ENCODE results near the gene FBXO2.
A peak's percentile ranks its signal among the peaks of the same experiment; 100 is the strongest.

The FBXO2 gene, protein sequence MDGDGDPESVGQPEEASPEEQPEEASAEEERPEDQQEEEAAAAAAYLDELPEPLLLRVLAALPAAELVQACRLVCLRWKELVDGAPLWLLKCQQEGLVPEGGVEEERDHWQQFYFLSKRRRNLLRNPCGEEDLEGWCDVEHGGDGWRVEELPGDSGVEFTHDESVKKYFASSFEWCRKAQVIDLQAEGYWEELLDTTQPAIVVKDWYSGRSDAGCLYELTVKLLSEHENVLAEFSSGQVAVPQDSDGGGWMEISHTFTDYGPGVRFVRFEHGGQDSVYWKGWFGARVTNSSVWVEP

DNA sequence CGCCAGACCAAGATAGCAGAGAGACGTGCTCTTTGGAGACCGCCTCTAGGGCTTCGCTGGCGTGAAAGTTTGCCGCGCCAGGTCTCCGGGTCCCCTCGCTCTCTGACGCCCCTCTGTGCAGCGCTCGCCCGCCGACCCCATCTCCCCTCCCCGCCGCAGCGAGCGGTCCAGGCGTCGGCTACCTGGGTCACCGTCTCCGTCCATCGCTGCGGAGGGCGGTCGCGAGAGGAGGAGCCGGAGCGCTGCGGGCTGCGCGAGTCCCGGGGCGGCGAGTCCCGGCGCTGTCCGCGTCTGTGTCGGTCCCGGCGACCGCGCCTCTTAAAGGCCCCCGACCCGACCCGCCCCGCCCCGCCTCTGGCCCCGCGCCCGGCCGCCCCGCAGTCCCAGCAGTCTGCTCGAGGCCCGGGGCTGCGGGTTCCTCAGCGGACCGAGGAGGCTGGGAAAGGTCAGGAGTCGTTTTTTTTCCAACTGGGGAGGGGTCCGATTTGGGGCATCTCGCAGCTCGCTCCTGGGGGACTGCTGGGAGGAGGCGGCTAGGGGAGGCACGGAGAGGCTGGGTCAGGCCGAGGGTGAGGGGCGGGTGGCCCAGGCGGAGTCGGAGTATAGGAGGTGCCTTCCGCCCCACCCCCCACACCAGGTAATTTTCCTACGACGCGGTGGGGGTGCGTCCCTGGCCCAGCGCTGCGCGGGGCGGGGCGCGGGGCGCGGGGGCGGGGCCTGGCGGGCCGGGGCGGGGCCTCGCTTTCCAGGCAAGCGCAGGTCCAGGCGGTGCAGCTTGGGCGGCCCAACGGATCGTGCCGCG, at the start of gene FBXO2, which contains the start of gene FBXO44:
Gene FBXO2, minus strand, starts transcription at position 293 of the 802 bp plus-strand sequence. Its CDS starts 89 bp downstream, at position 204.
Gene FBXO44, plus strand, starts transcription at position 741 of the 802 bp plus-strand sequence. CDS start 959 bp downstream, outside the sequence.
- DNase-seq = peak; percentile 85

DNA sequence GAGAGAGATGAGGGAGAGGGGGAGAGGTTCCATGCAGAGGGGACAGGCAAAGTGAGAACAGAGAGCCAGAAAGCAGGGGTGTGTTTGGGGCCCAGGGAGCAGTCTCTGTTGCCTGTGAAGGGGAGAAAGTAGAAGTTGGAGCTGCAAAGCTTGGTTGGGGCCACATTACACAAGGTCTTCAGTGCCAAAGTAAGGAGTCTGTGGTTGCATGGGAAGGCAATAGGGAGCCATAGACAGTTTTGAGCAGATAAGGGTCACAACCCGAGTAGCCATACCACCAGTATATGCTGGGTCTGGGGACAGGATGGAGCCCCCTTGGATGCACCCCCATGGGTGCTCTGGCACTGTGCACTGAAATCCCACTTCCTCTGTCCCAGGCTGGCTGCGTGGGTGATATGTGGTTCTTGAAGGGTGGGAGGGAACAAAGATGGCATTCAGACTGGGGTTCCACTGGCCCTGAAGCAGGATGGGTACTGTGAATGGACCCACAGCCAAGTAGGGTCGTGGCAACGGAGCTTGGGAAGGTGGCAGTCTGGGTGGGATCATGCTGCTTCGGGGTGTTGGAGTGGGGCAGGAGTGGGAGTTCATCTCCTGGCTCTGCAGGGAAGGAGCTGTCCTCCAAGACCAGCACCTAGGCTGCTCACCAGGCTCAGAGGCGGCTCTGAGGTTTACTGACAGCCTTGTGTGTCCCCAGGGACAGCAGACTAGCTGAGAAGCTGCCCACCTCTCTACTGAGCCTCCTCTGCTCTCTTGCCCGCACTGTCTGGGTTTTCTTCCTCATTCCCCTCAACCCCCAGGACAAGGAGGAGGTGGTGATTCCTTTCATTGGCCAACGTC, 49.3 kb upstream of the FBXO2 start:
- no peak for DNase-seq

DNA sequence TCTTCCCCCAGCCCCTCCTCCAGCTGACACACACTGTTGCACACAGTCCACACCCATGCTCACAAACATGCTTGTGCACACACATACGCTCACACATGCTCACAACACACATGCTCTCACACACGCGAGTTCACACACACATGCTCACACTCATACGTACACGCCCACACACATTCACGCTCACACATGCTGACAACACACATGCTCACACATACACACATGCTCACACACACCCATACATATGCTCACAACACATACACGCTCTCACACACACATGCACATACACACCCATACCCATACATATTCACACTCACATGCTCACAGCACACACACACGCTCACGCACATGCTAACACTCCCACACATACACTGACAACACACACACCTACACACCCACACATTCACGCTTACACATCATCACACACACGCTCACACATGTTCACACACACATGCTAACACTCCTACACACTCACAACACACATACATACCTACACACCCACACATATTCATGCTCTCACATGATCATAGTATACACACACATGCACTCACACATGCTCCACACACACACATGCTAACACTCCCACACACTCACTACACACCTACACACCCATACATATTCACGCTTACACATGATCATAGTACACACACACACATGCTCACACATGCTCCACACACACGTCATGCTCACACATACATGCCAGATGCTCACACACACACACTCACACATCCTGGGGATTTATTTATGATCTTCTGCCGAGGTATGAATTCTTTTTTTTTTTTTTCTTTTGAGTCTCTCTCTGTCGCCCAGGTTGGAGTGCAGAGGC, 48.0 kb upstream of the FBXO2 start:
- DNase-seq = no peak

DNA sequence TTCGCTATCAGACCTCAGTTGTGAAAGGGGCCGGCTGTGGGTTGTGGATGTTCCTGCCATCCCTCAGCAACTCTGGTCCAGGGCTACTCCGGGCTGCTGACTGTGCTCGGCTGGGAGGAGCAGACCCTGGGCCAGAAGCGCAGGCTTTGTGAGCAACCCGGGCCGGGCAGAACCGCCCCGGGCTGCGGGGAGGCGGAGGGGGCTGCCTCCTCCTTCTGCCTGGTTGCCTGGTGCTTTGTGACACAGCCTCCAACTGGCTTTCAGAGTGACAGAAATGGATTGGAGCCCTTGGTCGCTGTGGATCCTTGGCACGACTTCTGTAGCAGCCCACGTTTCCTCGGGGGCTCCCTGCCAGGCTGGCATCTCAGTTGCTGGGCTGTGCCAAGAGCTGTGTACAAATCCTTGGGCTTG, 47.3 kb upstream of the FBXO2 start:
- no peak for DNase-seq

DNA sequence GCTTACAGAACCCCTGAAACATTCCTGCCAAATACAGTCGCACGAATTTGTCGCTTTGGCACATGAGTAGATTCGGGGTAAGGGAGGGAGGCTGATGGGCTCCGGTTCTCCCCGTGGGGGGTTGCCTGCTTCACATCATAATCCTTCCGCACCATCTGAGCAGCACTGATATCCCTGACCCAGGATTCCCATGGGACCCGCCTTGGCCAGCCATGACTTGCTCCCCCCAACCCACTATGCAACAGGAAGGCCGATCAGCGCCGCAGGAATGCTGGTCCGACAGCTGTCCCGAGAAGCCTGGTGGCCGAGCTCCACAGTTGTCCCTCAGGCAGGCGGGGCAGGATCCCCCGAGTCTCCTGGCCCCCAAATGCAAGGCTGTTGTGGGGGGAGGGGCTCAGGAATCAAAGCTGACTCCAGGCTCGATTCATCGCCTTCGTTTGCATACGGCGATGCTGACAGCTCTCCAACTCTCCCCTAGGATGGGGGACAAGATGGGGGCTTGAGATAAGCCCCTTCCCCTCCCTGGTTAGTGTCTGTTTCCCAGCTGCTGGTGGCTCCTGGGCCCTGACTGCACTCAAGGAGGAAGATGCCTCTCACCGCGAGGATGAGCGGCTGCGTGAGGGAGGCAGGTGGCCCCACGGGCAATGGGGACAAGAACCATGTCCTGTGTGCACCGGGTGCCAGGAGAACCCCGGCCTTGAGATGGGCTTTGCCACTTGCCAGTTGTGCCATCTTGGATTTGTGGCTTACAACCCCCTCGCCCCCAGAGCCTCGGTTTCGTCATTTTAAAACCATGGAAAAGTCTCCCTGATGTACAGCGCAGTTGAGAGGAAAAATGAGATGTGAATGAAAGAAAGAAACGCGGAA, 46.6 kb upstream of the FBXO2 start:
- DNase-seq = no peak

DNA sequence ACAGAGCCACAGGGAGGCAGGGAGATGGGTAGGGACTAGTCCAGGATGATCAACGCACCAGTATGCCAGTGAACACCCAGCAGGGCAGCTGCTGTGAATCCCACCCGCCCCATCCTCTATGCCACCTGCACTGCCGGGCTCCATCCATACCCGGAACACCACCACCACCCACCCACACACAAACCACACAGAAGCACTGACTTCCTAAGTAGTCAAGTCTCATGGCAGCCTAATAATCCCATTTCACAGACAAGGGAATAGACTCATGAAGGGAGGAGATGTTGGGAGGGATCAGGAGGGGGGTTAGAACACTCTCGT, 43.6 kb upstream of the FBXO2 start:
- no peak for DNase-seq

DNA sequence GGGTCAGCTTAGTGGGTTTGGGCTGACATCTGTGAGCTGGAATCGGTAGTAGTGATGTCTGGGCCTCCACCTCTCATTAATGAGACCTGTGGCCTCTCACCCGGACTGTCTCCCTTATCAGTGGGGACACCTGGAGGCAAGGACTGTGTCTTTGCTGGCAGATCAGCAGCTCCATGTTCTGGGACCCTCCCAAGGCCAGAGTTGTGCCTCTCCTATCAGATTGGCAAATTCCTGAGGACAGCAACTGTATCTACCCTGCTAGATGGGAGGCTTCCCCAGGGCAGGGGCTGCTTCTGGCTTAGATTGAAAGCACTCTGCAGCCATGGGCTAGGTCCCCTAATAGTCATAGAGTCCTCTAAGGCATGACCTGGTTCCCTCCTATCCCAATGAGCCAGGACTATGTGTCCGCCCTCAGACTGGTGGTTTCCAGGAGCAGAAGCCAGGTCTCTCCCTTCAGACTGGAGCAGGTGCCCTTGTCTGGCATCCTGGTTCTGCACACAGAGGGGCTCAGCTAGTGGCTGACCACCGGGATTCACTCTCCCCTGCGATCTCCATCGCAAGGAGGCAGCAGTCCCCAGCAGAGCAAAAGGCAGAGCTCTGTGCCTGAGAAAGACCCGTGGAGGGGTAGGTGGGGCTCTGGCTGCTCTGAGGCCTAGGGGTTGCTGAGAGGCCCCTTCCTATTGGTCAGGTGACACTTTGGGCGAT, 43.1 kb upstream of the FBXO2 start:
- DNase-seq = no peak

DNA sequence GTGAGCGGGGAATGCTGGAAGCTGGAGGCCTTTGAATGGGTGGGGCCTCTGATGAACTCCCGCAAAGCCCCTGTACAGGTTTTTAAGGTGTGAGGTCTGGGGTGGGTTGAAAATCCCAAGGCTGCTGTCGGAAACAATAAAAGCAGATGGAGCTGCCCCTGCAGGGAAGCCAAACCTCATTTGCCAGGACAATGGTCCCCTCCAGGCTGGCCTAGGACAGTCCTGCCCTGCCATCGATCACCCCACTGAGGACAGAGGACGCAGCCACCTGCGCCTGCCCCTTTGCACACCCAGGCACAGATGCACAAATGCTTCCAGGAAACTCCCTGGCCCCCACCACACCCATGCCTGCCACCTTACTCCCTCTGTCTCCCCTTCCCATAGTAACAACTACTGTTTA, 41.6 kb upstream of the FBXO2 start:
- DNase-seq = no peak

DNA sequence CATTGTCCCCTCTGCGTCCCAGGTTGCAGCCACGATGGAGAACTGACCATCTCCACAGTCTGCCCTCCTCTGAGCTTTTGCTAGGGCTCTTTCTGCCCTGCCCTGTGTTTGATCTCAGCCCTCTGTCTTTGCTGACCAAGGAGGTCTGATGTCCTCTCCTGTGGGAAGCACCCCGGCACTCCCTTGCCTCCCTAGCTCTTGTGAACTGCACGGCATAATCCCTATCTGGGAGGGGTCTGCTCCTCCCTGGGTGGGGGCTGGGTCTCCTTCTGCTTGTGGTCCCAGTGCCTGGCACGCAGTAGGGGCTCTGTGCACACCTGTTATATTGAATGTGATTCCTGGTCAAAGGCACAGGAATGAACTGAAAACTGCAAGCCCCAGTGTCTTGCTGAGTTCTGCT, 39.7 kb upstream of the FBXO2 start:
- no peak for DNase-seq

DNA sequence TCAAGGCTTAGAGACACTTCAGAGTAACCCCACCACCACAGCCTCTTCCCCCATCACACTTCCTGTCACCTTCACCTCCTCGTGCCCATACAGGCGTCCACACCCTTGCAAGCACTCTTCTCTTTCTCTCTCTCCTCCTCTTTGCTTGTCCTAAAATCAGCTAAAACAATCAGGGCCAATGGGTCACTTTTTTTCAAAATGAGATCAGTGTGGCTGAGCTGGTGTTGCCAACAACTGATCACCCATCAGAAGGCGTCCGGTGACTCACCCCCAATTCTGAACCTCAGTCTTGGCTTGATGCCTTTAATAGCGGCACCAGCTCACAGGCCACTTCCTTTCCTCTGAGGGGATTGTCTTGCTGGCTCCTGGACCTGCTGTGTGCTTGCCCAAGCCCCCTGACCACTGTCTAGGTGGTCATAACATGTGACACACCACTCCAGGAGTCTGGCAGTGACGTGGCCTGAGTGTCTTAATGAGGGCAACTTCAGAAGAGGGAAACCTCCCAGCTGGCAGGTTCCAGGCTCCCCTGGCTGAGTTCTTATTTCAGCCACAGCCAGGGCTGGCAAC, 38.9 kb upstream of the FBXO2 start:
- peak; percentile 73 for DNase-seq

DNA sequence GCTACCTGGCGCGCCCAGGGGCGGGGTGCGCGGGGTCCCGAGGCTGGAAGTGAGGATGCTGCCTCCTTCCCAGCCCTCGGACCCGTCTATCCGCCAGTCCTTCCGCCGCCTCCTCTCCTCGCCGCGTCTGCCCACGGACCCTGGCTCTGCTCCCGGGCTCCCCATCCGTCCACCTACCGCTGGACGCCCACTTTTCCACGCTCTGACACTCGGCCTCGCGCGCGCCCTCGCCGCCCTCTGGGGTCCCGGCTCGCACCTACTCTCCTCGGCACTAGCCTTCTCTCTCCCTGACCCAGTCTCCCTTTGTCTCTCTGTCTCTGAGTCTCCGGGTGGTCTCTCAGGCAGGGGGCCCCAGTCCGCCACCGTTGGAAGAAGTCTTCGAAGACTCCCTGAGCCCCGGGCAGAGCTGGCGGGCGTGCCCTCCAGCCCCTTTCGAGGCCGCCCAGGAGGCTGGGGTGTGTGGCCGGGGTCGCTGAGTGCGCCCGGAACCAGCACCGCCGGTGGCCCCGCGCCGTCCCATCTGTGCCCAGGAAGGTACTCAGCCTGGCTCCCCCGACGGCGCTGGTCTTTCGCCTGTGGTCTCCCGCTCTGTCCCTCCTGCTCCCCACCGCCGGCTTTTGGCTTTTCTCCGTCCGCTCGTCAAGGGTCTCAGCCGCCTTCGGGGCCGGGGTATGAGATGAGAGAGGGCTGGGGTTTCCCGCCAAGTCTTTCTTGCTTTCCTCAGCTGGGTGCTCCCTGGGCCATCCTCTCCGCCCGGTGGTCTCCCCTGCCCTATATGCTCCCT, 37.9 kb upstream of the FBXO2 start:
- DNase-seq = no peak

DNA sequence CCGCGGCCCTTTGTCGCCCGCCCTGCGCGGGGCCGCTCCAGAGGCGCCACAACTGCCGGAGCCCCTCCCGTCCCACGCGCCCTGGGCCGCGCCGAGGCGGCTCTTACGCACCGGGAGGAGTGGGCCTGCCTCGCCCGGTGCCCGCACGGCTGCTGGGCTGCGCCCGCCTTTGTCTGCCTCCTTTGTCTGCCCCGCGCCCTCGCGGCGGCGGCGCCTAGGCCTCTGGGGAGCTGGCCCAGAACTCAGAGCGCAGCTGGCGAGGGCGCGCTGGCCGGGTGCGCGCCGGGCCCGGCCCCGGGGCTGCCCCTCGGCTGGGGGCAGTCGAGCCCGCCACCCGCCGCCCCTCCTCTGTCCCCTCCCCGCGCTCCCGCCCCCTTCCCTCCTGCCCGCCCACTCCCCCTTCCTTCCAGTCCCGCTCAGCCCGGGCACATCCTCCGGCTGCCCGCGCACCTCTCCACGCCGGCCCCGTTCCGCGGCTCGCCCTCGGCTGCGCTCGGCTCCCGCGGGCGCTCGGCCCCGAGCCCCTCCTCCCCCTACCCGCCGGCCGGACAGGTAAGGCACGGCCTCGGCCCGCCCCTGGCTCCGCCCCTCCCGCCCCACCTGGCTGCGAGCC, 37.2 kb upstream of the FBXO2 start, which contains the start of gene DRAXIN:
Gene DRAXIN, plus strand, starts transcription at position 409 of the 613 bp plus-strand sequence. CDS start 14,549 bp downstream, outside the sequence.
- peak; percentile 67 for DNase-seq

DNA sequence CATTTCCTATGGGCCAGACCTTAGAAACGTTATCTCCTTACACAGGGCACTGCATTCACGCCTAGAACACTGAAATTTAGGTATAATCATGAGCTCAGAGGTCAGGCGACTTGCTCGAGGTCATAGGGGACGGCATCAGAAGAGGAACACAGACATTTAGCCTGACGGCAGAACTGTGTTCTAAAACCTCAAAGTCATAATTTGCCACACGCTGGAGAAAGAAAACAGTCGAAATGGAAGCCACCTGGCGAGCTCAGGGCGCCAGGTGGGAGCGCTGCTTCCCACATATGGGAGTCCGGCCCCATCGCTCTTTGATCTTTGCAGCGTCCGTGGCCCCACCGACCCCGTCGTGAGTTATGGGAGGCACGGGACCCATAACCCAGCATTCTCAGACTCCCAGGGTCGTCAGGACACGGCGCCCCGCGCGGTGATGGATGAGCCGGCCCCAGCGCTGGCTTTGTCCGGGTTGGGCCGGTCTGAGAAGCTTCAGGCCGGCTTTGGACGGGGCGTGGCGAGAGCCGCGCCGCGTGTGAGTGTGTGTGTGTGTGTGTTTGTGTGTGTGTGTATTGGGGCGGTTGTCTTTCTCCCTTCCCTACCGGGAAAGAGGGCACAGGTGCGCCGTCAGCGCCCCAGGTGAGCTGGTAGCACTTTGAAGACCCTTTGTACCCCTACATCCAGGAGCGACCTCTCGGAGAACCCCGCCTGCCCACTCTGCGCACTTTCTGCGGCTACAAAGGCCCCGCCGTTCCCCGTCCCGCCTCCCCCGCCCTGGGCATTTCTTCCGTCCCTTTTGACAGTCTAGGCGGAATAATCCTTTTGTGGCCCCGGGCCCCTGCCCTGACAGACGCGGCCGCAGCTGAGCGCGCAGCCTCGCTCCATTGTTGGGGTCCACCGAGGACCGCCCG, 36.4 kb upstream of the FBXO2 start:
- DNase-seq = no peak

DNA sequence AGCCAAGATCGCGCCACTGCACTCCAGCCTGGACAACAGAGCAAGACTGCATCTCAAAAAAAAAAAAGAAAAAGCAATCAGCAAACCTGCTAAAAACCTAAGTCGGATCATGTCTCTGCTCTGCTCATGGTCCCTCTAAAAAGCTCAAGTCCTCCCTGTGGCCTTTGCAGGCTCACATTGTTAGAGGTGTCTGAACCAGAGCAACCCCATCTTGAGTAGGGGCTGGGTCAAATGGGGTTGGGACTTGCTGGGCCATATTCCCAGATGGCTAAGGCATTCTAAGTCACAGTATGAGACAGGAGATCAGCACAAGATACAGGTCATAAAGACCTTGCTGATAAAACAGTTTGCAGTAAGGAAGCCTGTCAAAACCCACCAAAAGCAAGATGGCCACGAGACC, 34.3 kb upstream of the FBXO2 start:
- no peak for DNase-seq

DNA sequence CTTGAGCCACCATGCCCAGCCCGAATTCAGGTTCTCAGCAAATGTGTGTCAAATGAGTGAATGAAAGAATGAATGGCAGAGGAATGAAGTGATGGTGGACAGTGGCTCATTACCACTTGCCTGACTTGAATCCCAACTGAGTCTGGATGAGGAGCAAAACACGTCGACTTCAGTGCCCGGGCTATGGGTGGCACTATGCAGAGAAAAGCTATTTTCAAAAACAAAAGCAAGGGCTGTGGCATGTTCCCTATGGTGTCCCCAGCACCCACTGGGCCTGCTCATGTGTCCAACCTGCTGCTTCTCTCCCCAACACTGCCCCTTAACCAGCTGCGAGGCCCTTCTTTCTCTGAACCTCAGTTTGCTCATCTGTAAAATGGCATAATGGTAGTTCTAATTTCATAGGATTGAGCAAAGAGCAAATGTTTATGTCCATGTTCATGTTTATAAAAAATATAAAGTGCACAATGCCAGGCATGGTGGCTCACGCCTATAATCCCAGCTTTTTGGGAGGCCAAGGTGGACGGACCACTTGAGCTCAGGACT, 31.1 kb upstream of the FBXO2 start:
- DNase-seq = no peak

DNA sequence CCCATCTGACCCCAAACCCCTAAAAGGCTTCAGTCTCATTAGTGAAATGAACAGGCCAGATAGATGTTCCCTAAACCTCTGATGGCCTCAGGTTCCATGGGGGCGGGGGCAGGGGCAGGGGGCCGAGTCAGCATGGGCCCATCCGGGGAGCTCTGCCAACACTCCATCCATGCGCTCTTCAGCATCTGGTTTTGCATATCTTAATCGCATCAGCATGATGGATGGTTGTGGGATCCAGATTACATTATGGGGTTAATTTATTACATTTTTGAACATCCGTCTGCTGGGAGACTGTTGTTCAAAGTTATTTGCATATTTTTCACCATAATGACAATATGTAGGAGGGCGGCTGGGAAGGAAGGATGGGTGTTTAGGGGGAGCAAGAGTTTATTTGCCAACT, 29.8 kb upstream of the FBXO2 start:
- DNase-seq = no peak

DNA sequence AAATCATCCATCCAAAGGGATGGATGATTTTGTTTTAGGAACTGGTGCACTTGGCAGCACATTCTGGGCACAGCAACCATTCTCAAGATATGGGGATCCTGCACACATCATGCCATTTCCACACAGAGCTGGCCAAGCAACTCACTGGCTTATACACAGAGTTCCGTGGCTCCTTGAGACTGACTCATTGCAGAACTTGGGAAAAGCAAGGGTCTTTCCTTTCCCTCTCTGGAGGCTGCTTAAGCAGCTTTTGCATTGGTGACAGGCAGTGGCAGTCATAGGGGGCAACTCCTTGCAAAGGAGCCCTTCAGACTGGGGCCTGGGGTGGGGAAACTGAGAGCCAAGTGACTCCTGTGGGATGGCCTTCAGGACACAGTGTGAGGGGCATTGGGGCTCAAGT, 28.6 kb upstream of the FBXO2 start:
- DNase-seq = no peak
